GDM1 (cell line): Measurements from ENCODE around the gene JUND.

Source experiments
- DNase-seq: peaks from one replicate; lab custom pipeline; 2025; lab: John Stamatoyannopoulos, UW

JUND gene

DNA sequence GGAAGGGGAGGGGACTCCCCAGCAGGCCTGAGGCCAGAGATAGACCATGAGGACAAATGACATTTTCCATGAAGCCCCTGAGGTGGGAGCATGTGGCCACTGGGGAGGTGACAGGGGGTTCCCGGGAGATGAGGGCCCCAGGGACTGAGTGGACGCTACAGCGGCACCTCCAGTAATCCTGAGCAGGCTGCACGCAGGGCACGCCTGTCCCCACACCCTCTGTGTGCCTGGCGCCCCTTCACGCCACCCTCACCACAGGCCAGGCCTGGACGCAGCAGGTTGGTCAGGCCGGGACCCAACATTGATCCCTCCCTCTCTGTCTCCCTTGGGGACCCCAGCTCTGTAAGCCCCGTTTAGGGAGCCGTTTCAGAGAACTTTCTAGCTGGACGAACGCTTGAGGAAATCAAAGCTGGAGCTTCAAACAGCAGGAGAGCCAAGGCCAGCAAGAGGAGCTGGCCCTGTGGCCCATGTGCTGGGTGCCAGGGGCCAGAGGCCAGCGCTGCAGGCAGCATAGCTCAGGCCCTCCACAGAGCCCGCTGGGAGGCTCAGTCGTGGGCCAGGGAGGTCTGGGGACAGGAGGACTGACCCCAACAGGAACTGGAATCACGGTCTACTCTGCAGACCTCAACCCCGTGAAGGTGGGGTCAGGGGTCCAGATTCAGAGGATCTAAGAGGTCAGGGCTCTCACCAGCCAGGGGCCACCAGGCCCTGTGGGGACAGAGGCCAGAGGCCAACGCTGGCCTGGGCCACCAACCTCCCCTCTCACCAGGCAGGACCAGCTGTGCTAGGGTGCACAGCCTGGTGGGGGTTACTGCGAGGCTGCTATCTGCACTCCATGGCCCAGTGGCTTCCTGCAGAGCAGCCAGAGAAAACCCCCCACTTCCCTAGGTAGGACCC lies 26.9 kb upstream of the JUND start:
- no peak for DNase-seq

DNA sequence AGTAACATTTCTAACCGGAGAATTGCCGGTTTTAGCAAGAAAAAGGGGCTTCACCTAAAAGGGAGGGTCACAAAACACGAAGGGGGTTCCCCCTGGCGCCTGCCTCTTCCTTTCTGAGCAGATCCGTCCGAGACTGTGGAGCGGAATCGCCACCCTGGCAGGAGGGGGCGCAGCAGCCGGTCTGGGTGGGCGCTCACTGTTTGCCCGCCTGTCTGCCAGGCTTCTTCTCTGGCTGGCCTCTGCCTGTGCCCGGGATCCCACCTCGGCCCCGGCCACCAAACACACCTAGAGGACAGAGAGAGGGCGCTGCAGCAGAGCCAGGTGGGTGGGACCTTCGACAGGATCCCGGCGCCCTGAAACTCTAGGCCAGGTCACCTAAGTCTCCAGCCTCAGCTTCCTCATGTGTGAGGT lies 25.9 kb upstream of the JUND start:
- DNase-seq, result no peak

DNA sequence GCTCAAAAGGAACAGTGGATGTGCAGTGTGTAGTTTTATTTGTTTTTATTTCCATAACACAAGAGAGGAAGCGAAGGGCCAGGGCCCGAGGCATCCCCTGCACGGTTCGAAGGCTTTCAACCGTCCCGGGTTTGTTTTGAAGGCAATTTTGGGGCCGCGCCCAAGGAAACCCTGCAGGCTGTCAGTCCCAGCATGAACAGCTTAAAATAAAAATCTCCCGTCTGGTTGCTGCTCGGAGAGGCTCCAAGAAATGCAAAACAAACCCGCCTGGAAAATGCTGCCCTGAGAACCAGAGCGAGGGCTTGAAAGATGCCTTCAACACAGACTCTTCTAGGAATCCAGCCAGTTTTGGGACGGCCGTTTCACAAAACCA lies 25.5 kb upstream of the JUND start:
- no peak for DNase-seq

DNA sequence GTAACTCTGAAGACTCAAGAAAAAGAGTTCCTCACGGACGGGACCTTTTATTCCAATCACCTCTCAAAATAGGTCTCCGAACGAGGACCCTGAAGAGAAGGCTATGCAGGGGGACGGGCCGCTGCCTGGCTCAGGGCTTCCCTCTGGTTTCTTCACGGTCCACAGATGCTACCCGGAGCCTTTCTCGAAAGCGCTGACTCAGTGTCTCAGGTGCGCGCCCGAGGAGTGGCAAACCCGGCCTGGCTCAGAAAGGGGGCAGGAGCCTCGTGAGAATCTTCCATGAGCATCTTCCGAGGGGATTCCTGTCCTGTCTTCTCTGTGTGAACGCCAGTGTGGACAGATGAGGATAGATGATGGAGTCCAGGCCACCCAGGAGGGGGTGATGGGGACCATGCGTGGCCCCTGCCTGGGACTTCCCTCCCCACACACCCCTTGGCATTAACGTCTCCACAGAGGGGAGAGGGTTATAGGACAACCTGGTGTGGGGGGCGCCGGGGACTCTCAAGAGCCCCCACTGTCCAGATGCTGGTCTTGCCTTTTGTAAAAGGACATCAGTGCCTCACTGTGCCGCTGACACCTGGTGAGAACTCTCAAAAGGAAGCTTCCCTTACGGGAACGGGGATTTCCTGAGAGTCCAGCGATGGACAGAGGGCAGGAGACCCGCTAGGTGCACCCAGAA lies 24.9 kb upstream of the JUND start:
- DNase-seq, result no peak

DNA sequence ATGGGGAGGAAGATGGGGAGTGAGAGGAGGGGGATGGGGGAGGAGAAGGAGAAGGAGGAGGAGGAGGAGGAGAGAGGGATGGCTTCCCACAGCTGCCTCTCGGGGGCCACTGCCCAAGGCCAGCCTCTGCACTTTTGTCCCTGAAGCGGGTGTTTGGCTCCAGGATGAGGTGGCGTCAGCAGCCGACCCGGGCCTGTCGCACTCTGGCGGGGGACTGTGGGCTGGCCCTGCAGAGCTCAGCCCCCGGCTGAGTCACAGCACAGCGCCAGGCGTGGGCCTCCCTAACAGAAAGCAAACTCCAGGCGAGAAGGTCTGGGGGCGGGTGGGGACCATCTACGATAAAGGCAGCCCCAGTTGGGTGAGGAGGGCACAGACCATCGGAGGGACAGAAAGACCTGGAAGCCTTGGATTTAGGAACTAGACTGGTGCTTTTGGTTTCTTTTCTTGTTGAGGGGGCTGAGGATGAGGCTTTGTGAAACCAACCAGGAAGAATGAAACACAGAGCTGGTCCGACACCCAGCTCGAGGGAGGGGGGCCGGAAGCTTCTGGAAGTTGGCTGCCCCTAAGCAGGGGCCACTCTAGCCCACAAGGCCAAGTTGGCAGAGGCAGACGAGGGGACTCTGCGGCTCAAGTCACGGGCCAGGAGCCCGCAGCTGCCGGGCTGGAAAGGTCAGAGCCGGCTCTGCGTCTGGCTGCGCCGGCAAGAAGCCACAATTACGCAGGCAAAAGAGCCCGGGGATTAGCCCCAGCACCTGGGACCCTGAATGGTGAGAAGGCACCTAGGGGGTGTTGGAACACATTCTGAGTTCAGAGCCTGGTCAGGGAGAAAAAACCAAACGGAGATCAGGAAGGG lies 23.3 kb upstream of the JUND start:
- DNase-seq, result peak; percentile 86

DNA sequence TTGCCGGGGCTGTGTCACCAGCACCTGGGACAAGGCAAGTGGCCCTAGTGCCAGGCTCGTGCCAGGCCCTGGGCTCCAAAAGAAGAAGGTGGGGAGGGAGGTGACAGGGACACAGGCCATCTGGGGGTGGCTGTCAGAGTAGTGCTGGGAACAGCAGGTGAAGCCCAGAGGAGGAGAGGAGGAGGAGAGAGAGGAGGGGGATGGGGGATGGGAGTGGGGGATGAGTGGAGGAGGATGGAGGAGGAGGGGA lies 22.7 kb upstream of the JUND start:
- no peak for DNase-seq

DNA sequence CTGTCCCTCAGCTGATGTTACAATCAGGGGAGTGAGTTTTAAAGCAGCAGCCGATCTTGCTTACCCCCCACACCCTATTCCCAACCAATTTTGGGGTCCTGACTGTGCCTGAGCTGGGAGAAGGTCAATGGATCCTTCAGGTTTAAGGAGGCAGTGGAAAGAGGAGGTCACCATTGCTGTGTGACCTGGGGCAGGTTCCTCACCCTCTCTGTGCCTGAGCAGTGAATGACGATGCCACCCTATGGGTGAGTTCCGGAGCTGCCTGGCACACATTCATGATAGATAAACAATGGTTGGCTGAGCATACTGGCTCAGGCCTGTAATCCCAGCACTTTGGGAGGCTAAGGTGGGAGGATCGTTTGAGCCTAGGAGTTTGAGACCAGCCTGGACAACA lies 20.3 kb upstream of the JUND start:
- no peak for DNase-seq

DNA sequence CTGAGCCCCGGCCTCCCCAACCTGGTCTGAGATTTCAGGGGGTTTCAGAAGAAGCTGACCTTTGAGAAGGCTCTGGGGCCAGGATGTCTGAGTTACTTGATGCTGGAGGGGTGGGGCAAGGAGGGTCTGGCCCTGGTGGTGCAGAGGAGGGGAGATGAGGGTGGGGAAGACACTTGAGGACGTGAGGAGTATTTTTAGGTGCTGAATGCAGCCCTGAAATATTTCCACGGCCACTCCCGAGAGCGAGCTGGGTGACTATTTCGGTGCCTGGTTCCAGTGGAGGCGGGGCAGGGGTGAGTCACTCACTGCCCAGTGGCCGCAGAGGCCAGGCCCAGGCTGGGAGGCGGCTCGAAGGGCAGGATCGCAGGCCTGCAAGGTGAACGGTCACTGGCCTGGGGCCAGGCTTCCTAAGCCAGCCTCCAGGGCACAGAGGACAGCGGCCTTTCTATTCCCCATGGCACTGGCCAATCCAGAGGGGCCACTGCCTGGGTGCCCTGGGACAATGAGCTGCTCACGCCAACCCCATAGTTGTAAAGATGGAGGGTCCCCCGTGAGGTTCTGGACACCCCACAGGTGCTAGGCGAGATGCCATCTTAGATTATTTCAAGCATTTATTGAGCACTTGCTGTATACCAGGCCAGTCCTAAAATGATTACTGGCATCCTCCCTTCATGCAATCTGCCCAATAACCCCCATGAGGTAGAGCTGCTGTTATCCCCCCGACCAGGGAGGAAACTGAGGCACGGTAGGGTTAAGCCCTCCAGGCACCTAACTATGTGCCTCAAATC lies 19.7 kb upstream of the JUND start:
- DNase-seq, result no peak

DNA sequence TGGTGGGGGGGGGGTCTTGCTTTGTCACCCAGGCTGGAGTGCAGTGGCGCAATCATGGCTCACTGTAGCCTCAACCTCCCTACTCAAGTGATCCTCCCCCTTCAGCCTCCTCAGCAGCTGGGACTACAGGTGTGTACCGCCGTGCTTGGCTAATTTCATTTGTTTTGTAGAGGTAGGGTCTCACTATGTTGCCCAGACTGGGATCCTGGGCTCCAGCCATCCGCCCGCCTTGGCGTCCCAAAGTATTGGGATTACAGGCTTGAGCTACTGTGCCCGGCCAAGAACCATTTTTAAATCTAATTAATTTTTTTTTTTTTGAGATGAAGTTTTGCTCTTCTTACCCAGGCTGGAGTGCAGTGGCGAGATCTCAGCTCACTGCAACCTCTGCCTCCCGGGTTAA lies 18.2 kb upstream of the JUND start:
- DNase-seq, result no peak

DNA sequence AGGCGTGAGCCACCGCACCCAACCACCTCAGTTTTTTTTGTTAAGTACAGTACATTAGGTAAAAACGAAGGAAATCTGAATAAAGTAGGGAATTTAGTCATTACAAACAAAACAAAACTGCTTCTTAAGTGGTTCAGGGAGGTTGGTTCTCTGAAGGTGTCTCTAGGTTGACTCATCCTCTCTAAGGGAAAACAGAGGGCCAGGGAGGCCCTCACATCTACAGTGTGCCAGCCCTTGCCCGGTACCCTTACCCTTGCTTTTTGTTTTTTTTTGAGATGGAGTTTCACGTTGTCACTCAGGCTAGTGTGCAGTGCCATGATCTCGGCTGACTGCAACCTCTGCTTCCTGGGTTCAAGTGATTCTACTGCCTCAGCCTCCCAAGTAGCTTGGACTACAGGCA lies 17.2 kb upstream of the JUND start:
- DNase-seq, result no peak

DNA sequence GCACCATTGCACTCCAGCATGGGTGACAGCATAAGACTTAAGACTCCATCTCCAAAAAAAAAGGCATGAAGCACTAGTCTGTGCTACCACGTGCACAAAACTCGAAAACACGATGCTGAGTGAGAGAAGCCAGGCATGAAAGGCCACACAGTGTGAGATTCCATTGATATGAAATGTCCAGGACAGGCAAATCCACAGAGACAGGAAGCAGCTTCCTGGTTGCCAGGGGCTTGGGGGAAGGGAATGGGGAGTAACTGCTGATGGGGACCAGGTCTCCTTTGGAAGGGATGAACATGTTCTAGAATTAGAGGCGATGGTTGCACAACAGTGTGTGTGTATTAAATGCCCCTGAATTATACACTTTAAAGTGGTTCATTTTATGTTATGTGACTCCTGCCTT lies 15.9 kb upstream of the JUND start:
- DNase-seq, result no peak

DNA sequence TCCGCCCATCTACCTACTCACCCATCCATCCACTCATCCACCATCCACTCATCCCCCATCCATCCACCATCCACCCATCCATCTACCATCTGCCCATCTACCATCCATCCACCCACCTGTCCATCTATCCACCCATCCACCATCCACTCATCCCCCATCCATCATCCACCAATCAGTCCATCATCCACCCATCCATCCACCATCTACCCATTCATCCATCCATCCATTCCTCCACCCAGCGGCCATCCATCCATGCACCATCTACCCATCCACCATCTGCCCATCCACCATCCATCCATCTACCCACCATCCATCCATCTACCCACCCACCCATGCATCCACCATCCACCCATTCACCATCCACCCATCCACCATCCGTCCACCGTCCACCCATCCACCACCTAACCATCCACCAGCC lies 13.6 kb upstream of the JUND start:
- no peak for DNase-seq

DNA sequence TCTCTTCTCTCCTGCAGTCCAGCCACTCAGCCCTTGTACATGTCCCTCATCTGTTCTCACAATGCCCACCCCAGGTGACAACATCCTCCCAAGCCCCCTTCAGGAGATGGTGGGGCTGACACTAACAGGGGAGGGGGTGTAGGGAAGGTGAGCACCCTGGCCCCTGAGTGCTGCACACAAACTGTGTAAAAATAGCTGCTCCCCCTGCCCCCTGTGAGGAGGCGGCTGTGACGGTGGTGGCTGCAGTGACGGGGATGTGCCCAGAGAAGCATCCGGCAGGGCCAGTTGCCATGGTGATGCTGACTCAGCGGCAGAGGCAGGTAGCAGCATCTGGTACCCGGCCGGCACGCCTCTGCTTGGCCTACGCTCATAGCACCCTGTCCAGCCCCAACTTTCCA lies 13.0 kb upstream of the JUND start:
- no peak for DNase-seq

DNA sequence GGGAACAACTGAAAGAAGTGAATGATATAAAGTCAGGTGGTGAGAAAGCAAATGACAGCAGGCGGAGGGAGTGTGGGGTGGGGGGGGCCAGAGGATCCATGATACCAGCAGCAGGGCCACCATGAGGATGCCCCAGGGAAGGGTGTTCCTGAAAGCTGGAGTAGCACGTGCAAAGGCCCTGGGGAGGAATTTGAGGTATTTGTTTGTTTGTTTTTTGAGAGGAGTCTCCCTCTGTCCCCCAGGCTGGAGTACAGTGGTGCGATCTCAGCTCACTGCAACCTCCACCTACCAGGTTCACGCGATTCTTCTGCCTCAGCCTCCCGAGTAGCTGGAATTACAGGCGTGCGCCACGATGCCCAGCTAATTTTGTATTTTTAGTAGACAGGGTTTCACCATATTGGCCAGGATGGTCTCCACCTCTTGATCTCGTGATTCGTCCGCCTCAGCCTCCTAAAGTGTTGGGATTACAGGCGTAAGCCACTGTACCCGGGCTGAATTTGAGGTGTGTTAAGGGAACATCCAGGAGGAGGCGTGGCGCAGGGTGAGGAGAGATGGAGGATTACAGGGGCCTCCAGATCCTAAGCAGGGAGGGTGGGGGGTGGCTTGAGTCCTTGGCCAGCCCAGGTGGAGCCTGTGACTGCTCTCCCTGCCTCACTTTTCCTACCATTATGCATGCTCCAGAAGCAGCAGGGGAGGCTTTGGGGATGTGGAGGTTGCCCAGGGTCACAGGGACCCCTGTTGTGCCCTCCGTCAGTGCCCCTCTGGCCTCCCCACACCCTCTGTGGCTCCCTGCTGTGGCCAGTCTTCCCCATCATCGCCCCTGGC lies 12.4 kb upstream of the JUND start:
- no peak for DNase-seq

DNA sequence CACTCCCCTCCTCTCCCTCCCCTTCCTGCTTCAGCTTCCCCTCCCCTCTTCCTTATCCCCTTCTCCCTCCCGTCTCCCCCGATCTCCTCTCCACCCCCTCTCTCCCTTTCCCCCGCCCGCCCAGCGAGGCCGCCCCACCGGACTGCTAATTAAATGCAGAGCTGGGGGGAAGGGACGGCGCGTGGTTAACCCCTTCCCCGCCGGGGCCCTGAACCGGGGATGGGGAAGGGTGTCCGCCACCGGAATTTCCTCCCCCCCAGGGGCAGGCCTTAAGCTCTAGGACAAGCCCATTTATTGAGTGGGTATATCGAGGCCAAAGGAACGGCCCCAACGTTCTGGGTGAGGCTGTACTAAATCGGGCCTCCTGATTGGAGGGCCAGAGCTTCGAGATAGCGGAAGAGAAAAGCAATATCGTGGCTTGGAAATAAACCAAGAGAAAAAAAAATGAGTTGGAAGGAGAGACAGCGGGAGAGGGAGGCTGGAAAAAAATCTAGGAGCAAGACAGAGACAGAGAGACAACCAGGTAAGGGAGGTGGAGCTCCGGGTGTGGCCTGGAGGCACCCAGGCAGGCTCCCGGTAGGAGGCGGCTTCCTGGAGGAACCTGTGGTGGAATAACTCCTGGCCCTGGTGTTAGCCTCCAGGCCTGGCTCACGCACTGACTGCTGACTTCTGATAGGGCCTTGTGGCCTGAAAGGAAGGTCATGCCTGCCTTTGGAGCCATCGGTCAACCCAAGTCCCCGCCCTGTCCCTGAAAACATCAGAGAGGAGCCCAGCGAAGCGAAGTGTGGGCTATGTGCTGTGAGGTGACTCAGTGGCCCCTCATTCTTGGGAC lies 11.6 kb upstream of the JUND start:
- DNase-seq, result peak; percentile 82

DNA sequence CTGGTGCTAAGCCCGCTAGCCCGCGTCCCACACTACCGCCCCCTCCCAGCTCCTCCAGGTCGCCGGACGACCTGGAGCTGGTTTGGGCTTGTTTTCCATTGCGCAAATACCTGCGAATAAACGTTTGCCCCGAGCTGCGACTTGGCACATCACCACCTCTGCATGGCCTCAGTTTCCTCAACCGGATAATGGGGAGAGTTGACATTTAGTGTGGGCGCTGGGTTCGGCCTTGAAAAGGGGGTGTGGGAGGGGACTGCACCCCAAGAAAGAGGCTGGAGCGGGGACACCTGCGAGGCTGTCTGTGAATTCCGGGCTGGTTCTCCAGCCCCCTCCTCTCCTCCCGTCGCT lies 11.0 kb upstream of the JUND start:
- DNase-seq, result no peak

DNA sequence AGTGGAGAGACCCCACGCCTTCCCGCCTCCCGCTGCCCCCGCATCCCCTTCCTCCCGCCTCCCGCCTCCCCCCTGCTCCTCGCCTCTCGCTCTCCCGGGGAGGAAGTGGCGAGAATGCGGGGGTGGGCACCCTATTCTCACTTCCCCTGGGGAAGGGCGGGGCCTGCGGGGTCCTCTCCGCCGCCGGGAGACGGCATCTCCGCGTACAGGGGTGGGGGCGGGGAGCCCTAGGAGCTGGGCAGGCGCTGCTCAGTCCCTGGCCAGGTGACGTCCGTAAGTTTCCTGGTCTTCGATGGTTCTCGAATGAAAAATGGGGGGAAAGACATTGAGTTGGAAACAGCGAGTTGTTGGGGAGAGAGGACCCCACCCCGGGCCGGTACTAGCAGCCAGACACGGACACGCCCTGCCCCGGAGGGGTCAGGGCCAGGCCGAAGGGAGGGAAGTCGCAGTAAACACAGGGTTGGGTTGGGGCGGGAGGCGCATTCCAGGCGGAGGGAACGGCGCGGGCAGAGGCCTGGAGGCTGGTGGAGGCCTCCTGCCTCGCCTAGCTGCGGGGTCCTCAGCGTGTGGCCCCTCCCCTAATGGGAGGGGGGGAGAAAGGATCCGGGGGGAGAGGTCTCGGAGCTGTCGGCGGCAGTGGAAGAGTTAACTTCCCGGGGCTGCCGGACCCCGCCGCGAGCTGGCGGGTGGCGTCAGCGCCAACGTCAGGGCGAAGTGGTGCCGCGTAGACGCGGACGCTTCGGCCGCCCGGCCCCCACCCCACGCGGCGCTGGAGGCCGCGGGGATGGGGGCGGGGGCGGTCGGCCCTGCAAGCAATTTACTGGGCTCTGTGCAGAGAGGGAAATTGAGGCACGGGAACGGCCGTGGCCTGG lies 10.4 kb upstream of the JUND start:
- peak; percentile 91 for DNase-seq

DNA sequence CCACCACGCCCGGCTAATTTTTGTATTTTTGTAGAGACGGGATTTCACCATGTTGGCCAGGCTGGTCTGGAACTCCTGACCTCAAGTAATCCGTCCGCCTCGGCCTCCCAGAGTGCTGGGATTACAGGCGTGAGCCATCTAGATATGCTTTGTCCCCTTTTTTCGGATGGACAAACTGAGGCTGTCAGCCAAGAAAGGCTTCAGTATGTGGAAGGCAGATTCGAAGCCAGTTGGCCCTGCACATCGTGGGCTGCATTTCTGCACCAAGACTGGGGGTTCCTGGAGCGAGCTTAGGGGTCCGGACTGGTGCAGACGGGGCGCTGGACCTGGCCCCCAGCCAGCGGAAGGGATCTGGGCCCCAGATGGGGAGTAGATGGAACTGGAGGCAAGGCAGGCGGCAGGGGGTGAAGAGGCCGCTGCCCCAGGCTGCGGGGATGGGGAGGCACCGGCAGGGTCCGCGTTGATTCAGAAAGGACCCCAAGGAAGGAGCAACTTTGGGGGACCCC lies 9.7 kb upstream of the JUND start:
- DNase-seq, result no peak

DNA sequence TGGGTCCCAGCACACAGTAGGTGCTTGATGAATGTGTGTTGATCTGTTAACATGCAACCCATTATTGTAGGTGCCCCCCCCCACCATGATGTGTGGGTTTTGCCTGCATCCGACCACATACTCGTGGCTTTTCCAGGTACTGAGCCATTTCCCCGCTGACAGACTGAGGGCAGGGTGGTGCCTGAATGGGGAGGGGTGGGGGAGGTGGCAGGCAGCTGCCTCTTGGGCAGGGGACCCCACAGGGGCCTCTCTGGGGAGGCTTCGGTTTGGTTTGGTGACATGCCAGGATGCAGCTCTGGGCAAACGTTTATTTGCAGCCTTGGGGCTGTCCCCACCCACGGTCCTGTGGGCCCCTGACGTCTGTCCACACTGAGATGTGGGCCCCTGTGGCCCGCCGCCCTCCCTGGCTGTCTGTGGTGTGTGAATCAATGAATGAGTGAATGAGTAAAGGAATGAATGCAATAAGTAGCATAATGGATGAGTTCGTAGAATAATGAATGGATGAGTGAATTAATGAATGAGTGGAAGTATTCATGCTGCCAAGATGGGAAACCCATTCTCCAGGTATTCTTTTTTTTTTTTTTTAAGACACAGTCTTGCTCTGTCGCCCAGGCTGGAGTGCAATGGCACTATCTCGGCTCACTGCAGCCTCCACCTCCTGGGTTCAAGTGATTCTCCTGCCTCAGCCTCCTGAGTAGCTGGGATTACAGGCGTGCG lies 9.0 kb upstream of the JUND start:
- DNase-seq, result peak; percentile 77
